ENCODE results near the gene ILDR2. TPM values are rescaled to one million over a fixed set of nuclear protein-coding genes. Genes with fewer than 3 reads are reported as not detected.

Gene ILDR2
- total and polyA plus RNA-seq, 7 donors = 0.42 to 15.8 (median 8.1) TPM; not detected in 2

DNA sequence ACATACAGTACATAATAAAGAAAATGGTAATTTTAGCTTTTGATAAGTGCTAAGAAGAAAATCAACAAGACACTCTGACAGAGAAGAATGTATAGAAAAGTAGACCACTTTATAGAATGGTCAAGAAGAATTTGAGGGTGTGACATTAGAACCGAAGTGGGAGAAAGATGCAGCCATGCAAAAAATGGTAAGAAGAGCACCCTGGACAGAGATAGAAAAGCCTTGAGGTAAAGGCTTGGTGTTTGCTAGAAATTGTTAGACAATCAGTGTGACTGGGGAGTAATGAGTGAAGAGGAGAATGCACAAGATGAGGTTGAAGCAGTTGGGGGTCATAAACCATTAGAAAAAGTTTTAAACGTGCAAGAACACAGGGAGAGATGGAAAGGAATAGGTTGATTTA is 37.2 kb upstream of the ILDR2 start:
- WGBS, 2 donors = 81 to 83% methylated on average over 2 of the region's 2 CpGs
- Histone ChIP-seq H3K36me3 (no peaks in the 10 kb centered on the region), H3K4me1 (no peaks in the 10 kb centered on the region), H3K27me3 (no peaks in the 10 kb centered on the region), H3K4me3 (no peak overlapping the region), H3K27ac (no peak overlapping the region), H3K9me3 (no peaks in the 10 kb centered on the region)
- DNase-seq = no peak
- TF ChIP-seq POLR2AphosphoS5 (IDR thresholded peaks at IDR 0.05) (no peak), POLR2A (IDR thresholded peaks at IDR 0.05) (no peak), EP300 (IDR thresholded peaks at IDR 0.05) (no peak)
- TF ChIP-seq, protein P1, sequence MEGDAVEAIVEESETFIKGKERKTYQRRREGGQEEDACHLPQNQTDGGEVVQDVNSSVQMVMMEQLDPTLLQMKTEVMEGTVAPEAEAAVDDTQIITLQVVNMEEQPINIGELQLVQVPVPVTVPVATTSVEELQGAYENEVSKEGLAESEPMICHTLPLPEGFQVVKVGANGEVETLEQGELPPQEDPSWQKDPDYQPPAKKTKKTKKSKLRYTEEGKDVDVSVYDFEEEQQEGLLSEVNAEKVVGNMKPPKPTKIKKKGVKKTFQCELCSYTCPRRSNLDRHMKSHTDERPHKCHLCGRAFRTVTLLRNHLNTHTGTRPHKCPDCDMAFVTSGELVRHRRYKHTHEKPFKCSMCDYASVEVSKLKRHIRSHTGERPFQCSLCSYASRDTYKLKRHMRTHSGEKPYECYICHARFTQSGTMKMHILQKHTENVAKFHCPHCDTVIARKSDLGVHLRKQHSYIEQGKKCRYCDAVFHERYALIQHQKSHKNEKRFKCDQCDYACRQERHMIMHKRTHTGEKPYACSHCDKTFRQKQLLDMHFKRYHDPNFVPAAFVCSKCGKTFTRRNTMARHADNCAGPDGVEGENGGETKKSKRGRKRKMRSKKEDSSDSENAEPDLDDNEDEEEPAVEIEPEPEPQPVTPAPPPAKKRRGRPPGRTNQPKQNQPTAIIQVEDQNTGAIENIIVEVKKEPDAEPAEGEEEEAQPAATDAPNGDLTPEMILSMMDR (IDR thresholded peaks at IDR 0.05) = no peak
- intact Hi-C loops (cut with DNase I) = no loop called here

DNA sequence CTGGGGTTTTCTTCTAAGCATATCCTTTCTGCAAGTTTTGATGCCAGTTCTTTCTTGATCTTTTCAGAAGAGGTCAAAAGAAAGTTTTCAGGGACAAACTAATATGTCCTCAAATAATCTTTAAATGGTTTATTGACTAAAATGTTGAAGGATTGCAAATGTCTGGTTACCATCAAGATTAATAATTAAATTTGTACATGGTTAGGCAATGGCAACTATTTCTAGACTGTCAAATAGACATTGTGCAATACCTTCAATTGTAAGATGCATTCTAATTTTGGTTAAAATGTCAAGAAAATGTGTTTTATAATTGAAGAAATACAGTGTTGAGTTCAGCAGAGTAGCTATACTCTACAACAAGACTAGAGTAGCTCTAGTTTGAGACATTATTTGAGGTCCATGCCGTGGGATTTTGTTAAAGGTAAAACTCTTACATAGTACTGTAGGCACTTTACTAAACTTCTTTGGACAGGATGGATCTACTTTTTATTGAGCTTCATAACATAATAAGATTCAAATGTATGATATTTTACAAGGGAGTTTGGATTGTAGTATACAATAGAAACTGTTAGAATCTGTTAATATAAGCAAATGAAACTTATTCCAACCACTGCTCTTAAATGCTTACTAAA is 36.3 kb upstream of the ILDR2 start:
- H3K4me1 ChIP-seq = no peaks in the 10 kb centered on the region
- H3K27me3 ChIP-seq = no peaks in the 10 kb centered on the region
- no peaks in the 10 kb centered on the region for H3K36me3 ChIP-seq
- no peak overlapping the region for H3K27ac ChIP-seq
- H3K4me3 ChIP-seq = no peak overlapping the region
- DNase-seq = no peak
- no peaks in the 10 kb centered on the region for H3K9me3 ChIP-seq
- intact Hi-C loops (cut with DNase I) = no loop called here
- TF ChIP-seq POLR2A (IDR thresholded peaks at IDR 0.05) (no peak), POLR2AphosphoS5 (IDR thresholded peaks at IDR 0.05) (no peak)
- WGBS, 2 donors = 94 to 95% methylated on average over 1 of the region's 1 CpG

DNA sequence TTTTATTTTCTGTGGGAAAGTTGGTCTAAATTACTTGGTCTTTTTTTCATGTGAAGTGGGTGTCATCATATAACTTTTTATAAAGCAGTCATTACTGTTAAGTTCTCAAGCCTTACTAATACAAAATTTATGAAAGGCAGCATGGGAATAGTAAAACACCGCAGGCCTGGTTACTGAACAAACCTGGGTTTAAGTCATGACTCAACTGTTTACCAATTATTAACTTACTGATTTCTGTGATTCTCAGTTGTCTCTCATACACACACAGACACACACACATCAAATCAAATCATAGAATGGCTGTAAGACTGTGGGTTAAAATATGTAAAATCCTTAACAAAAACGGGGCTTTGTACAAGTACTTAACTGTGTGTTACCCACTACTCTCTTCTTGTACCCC is 28.4 kb upstream of the ILDR2 start:
- Histone ChIP-seq H3K9me3 (no peaks in the 10 kb centered on the region), H3K27ac (no peak overlapping the region), H3K27me3 (no peaks in the 10 kb centered on the region), H3K4me1 (no peaks in the 10 kb centered on the region), H3K4me3 (no peak overlapping the region), H3K36me3 (no peaks in the 10 kb centered on the region)
- DNase-seq = no peak
- intact Hi-C loops (cut with DNase I) = no loop called here
- TF ChIP-seq POLR2AphosphoS5 (IDR thresholded peaks at IDR 0.05) (no peak), POLR2A (IDR thresholded peaks at IDR 0.05) (no peak)
- 72 to 88% methylated on average over 2 of the region's 2 CpGs for WGBS, 2 donors

DNA sequence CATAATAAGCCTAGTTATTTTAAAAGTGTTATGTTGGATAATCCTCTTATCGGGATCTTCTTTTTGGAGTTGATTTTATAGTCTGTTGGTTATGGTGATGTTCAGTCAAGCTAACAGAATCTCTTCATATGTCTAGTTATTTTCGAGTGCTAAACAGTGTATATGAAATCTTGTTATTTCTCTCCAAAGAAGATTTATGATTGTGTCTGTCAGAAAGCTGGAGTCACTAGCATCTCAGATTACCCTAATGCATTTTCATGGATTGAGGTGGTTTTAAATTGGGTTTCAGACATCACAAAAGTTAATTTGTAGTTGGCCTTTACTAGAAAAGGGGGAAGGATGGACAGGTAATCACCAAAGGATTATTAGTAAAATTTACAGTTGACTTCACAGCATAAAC is 27.0 kb upstream of the ILDR2 start:
- intact Hi-C loops (cut with DNase I) = no loop called here

DNA sequence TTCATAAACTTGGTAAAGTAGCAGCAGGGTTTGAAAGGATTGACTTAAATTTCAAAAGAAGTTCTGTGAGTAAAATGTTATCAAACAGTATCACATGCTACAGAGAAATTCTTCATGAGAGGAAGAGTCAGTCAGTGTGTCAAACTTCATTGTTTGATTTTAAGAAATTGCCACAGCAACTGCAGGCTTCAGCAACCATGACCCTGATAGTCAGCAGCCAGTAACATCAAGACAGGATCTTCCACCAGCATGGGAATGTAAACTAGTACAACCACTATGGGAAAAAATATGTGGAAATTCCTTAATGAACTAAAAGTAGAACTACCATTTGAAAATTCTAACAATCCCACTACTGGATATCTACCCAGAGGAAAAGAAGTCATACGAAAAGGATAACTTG is 25.2 kb upstream of the ILDR2 start:
- Histone ChIP-seq H3K27ac (no peak overlapping the region), H3K4me3 (no peak overlapping the region), H3K9me3 (no peaks in the 10 kb centered on the region), H3K4me1 (no peaks in the 10 kb centered on the region), H3K36me3 (no peaks in the 10 kb centered on the region), H3K27me3 (no peaks in the 10 kb centered on the region)
- 97 to 98% methylated on average over 1 of the region's 1 CpG for WGBS, 2 donors
- DNase-seq = no peak
- no peak for TF ChIP-seq POLR2AphosphoS5 (IDR thresholded peaks at IDR 0.05)
- TF ChIP-seq POLR2A (IDR thresholded peaks at IDR 0.05) = no peak
- TF ChIP-seq EP300 (IDR thresholded peaks at IDR 0.05) = no peak
- TF ChIP-seq, protein P1 (IDR thresholded peaks at IDR 0.05) = no peak
- intact Hi-C loops (cut with DNase I) = no loop called here

More for the DNA sequence above, 27.0 kb upstream of the ILDR2 start:
- Histone ChIP-seq H3K36me3 (no peaks in the 10 kb centered on the region), H3K9me3 (no peaks in the 10 kb centered on the region), H3K27ac (no peak overlapping the region), H3K4me3 (no peak overlapping the region), H3K27me3 (no peaks in the 10 kb centered on the region), H3K4me1 (no peaks in the 10 kb centered on the region)
- DNase-seq = no peak
- TF ChIP-seq POLR2AphosphoS5 (IDR thresholded peaks at IDR 0.05) (no peak), EP300 (IDR thresholded peaks at IDR 0.05) (no peak), POLR2A (IDR thresholded peaks at IDR 0.05) (no peak)
- TF ChIP-seq, protein P1 (IDR thresholded peaks at IDR 0.05) = no peak
- WGBS, 2 donors = 89 to 90% methylated on average over 2 of the region's 2 CpGs

DNA sequence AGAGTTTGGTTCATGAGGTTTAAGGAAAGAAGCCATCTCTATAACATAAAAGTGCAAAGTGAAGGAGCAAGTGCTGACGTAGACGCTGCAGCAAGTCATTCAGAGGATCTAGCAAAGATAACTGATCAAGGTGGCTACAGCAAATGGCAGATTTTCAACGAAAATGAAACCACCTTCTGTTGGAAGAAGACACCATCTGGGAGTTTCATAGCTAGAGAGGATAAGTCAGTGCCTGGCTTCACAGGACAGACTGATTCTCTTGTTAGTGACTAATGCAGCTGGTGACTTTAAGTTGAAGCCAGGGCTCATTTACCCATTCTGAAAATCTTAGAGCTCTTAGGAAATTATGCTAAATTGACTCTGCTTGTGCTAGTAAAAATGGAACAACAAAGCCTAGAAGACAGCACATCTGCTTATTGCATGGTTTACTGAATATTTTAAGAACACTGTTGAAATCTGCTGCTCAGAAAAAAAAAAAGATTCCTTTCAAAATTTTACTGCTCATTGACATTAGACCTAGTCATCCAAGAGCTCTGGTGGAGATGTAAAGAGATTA is 24.2 kb upstream of the ILDR2 start:
- Histone ChIP-seq H3K4me1 (no peaks in the 10 kb centered on the region), H3K4me3 (no peak overlapping the region), H3K27me3 (no peaks in the 10 kb centered on the region), H3K36me3 (no peaks in the 10 kb centered on the region), H3K9me3 (no peaks in the 10 kb centered on the region), H3K27ac (no peak overlapping the region)
- no peak for DNase-seq
- TF ChIP-seq POLR2A (IDR thresholded peaks at IDR 0.05) (no peak), POLR2AphosphoS5 (IDR thresholded peaks at IDR 0.05) (no peak), EP300 (IDR thresholded peaks at IDR 0.05) (no peak)
- TF ChIP-seq, protein P1 (IDR thresholded peaks at IDR 0.05) = no peak
- intact Hi-C loops (cut with DNase I) = no loop called here
- 55 to 58% methylated on average over 3 of the region's 3 CpGs for WGBS, 2 donors
